GM21576 (cell line): ENCODE measurements around the gene XRN1.
A peak's percentile ranks its signal among the peaks of the same experiment; 100 is the strongest.
"Not testable (repeated sequence)": the region's sequence is repeated elsewhere in the genome, so short reads cannot be mapped to it uniquely, and the experiment has no call there.

Experiments
- ATAC-seq: cut with Tn5 transposase; IDR thresholded peaks from one replicate; pipeline ENCODE4 v1.9.1; 2021; ENCODE audit warnings: mild to moderate bottlenecking, moderate library complexity; ENCODE audit not compliant: unreplicated experiment

The XRN1 gene

GRCh38 chr3:142353571-142353970, 94.3 kb downstream of the XRN1 start:
- no peak for ATAC-seq

GRCh38 chr3:142352698-142353097, 95.1 kb downstream of the XRN1 start:
- not testable (repeated sequence) for ATAC-seq

DNA sequence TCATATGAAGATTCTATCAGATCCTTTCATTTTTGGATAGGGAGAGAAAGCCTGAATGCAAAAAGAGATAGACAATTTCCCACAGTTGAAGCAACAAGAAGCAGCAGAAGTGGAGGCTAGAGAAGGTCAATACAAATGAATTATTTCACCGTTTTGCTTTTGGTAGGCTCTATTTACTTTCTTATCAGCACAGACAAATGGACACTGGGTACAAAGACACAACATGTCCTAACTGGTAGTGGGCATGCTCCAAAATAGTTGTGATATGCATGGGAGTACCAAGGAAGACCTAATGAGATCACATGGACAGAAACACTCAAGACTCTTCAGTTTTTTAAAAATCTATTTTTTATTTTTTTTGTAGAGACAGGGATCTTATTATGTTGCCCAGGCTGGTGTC, 99.4 kb downstream of the XRN1 start:
- no peak for ATAC-seq

GRCh38 chr3:142337994-142338393, 109.8 kb downstream of the XRN1 start:
- no peak for ATAC-seq

DNA sequence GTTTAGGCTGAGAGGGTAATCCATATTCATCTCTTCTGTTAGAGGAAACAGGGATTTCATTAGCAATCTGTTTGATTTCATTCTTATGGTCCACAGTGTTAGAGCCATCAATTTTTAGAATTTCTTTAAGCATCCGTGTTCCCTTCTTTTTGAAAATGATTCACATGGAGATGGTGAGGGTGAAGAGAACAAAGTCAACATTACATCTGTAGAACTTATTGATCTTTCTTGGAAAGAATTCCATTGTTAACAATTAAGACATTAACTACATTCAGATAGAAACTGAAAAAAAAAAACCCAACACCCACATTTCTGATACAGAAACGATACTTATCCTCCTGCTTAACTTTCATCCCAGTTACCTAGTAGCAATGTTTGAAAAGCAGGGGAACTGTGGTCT, 115.4 kb downstream of the XRN1 start:
- ATAC-seq = no peak

DNA sequence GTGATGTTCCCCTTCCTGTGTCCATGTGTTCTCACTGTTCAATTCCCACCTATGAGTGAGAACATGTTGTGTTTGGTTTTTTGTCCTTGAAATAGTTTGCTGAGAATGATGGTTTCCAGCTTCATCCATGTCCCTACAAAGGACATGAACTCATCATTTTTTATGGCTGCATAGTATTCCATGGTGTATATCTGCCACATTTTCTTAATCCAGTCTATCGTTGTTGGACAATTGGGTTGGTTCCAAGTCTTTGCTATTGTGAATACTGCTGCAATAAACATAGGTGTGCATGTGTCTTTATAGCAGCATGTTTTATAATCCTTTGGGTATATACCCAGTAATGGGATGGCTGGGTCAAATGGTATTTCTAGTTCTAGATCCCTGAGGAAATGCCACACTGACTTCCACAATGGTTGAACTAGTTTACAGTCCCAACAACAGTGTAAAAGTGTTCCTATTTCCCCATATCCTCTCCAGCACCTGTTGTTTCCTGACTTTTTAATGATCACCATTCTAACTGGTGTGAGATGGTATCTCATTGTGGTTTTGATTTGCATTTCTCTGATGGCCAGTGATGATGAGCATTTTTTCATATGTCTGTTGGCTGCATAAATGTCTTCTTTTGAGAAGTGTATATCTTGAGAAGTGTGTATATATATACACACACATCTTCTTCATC, 123.4 kb downstream of the XRN1 start:
- ATAC-seq = not testable (repeated sequence)

DNA sequence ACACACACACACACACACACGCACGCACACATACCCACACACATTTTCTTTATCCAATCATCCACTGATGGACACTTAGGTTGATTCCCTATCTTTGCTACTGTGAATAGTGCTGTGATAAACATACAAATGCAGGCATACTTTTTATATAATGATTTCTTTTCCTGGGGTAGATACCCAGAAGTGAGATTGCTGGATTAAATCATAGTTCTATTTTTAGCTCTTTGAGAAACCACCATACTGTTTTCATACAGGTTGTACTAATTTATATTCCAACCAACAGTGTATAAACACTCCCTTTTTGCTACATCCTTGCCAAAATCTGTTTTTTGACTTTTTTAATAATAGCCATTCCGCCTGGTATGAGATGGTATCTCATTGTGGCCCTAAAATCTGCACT, 127.9 kb downstream of the XRN1 start:
- ATAC-seq = no peak

- ATAC-seq = no peak
These were observed 128.7 kb downstream of the XRN1 start for GRCh38 chr3:142319094-142319493.

GRCh38 chr3:142318331-142318730, 129.5 kb downstream of the XRN1 start:
- no peak for ATAC-seq

DNA sequence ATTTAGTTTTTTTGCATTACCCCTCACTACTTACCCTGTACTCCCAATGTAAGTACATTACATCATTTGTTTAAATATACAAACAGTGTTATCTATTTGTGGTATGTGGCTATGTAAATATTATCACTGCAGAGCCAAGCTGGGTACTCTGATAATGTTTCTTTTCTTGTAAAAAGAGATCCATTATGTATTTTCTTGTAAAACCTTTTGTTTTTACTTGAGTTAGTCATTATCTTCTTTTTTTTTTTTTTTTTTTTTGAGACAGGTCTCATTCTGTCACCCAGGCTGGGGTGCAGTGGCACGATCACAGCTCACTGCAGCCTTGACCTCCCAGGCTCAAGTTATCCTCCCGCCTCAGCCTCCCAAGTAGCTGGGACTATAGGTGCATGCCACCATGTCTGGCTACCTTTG, 131.9 kb downstream of the XRN1 start:
- not testable (repeated sequence) for ATAC-seq

- no peak for ATAC-seq
These were observed 132.8 kb downstream of the XRN1 start for GRCh38 chr3:142315083-142315482.

DNA sequence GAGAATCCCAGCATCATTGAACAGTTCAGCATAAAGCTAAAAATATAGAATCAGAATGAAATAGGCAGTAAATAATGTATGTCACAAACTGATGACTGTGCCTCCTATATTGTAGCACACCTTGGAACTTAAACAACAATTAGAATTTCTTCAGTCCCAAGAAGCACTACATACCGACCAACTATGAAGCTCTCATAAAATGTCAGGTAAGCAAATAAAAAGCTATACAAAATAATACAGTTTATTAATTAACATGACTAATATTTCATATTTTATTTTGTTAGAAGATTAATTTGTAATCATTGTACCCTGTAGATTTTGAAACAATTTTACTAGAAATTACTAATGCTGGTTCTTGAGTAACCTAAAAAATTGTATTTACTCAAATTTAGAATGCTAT, 137.4 kb downstream of the XRN1 start:
- no peak for ATAC-seq

GRCh38 chr3:142302847-142303246, 145.0 kb downstream of the XRN1 start:
- not testable (repeated sequence) for ATAC-seq

DNA sequence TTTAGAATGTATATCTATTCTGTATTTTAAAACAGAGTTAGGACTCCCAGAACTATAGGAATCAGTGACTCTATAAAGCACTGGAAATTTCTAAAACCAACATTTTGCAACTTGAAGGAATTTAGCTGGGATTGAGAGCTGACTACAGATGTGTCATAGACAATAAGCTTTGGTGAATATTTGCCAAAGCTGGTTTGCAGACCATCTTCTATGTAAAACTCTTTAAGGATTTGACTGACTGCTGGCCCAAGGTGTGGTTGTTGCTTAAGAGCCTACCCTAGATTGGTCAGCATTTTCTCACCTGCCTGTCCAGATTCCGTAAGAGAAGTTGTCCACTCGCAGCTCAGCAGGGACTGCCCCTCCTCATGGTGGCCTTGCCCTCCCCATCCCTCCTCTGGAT, 149.2 kb downstream of the XRN1 start:
- no peak for ATAC-seq

- no peak for ATAC-seq
These were observed 151.3 kb downstream of the XRN1 start for GRCh38 chr3:142296507-142296906.

DNA sequence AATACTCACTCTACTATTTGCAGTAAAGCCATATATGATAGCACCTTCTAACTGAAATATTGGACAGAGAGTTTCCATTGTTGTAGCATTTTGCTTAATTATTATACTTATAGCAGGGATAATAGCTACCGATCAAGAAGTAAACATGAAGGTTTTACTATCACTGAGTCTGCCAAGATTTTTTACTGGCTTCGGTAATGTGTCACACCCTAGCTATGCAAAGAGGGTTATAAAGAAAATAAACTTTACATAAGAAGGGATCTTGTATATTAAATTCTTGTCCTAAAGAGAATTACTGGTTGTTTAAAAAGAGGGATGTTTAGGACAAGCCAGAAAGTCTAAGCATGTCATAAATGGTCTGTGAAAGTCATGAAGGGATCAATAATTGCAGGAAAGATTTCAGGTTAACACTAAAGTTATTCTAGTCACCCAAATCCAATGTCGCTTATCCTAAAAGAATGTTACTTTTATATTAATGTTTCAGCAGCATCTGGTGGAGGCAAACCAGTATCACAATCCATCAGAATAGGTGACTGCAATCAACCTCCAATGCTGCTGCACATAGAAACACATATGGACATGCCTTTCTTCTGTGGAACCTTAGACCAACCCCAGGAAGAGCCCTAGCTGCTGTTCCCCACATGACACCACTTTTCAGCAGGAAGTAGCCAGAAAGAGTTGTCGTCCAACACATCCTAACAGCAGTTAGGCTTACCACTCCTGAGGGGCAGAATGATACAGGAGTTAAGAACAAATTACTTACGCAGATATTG, 159.8 kb downstream of the XRN1 start:
- no peak for ATAC-seq

DNA sequence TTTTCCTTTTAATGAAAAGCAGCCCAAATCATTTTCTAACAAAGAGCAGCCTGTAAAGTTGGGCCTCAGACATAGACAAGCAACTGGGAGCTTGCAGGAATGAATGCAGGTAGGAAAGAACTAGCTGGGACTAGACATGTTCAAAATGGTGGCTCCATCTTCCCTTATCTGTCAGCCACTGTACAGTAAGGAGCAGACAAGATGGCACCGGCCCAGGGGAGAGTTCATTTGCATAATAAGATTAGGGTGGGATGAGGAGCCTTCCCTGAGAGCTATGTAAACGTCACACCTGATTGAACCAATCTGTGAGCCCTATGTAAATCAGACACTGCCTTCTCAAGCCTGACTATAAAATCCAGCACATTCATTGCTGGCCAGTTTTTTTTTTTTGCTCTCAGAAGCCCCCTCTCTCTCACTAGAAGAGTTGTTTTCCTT, 162.7 kb downstream of the XRN1 start:
- no peak for ATAC-seq

DNA sequence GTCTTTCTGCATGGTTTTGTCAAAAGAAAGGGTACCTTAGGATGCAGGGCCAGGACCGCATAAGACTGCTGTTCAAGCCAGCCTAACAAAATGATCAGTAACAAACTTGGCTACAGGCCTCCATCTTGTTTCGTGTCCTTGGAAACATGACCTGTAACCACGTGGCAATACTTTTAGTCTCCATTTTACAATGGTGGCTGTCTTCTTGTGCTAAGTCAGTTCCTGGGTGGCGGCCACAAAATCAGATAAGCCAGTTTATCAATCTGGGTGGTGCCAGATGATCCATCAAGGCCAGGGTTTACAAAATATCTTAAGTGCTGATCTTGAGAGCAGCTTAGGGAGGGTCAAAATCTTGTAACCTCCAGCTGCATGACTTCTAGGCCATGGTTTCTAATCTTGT, 165.3 kb downstream of the XRN1 start:
- ATAC-seq = no peak

GRCh38 chr3:142281474-142281873, 166.4 kb downstream of the XRN1 start:
- no peak for ATAC-seq

DNA sequence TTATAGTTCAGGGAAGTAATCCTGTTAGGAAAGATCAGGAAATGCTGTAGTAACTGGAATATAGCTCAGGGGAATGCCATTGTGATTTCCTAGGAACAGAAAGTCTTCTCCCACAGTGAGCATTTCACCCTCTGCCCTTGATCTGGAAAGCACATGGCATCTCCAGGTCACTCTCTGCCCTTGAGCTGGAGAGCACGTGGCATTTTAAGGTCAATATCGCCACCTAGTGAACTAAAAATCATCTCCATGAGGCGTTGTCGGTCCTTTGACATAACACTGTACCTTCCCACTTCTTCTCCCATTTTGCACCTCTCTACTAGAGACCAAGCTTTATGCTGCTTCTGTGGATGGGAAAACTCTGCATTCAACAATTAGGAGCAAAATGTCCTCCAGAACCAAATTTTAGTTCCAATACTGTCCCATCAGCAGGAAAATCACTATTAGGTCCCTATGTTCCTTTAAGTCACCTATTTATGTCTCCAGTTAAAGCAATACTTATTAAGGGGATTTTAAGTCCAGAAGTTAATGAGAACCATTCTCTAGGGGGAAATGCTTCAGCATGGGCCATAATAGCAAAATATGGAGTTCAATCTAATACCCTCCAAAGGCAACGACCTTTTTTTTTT, 167.8 kb downstream of the XRN1 start:
- peak; percentile 84 for ATAC-seq

GRCh38 chr3:142278451-142278850, 169.4 kb downstream of the XRN1 start:
- no peak for ATAC-seq

GRCh38 chr3:142276781-142277180, 171.1 kb downstream of the XRN1 start:
- ATAC-seq = no peak
